Naive thymus-derived CD4-positive, alpha-beta T cell (primary cell): Measurements from ENCODE around the gene TACC2. TPM values are rescaled to one million over a fixed set of nuclear protein-coding genes. Genes with fewer than 3 reads are reported as not detected.

ENCODE experiments used
- ATAC-seq: fragments of 150-1000 bp; cut with Tn5 transposase; 2 replicates; pipeline ENCODE4 v1.10.0; 2021; ENCODE audit warnings: mild to moderate bottlenecking, moderate library complexity
- CTCF ChIA-PET: fragments of 350-600 bp; sonication (Branson Sonifier 250); formaldehyde crosslinking; loops from one replicate; lab custom pipeline; 2021; ENCODE audit warnings: antibody characterized with exemption; lab: Charles Lee
- POLR2A ChIA-PET: fragments of 350-600 bp; sonication (Branson Sonifier 250); formaldehyde crosslinking; loops from one replicate; lab custom pipeline; 2021; ENCODE audit warnings: antibody characterized with exemption, inconsistent platforms; lab: Charles Lee
- DNase-seq, 9 donors: peaks; one replicate each; pipeline versions ENCODE4 v3.0.0 to v3.0.0-alpha.2; 2020 to 2022; ENCODE audit warnings: mixed read lengths in 1 of 9
- H3K27ac ChIP-seq: one replicate; pipeline ENCODE4 v1.7.0; 2013; ENCODE audit warnings: mild to moderate bottlenecking, low read depth, low read length, moderate library complexity
- H3K27me3 ChIP-seq, 2 donors: one replicate each; pipeline ENCODE4 v1.7.0; 2013; ENCODE audit warnings: low read length in 2 of 2, mild to moderate bottlenecking in 2 of 2, moderate library complexity in 2 of 2; ENCODE audit not compliant: control insufficient read depth in 2 of 2, insufficient read depth in 2 of 2
- H3K36me3 ChIP-seq, 3 experiments: 1 replicate in 2 of 3; 2 replicates in 1 of 3; pipeline ENCODE4 v1.7.0; 2013; ENCODE audit warnings: low read length in 3 of 3, mild to moderate bottlenecking in 3 of 3, moderate library complexity in 1 of 3; ENCODE audit not compliant: insufficient read depth in 3 of 3, control insufficient read depth in 2 of 3
- H3K4me1 ChIP-seq, 2 donors: one replicate each; pipeline ENCODE4 v1.7.0; 2013; ENCODE audit warnings: low read length in 2 of 2, mild to moderate bottlenecking in 2 of 2, moderate library complexity in 1 of 2; ENCODE audit not compliant: control insufficient read depth in 2 of 2, insufficient read depth in 2 of 2
- H3K4me3 ChIP-seq: 2 replicates; pipeline ENCODE4 v1.7.0; 2013; ENCODE audit warnings: mild to moderate bottlenecking, low read length
- H3K9me3 ChIP-seq, 3 experiments: 1 replicate in 2 of 3; 2 replicates in 1 of 3; pipeline ENCODE4 v1.7.0; 2013; ENCODE audit warnings: low read length in 3 of 3; ENCODE audit not compliant: control insufficient read depth in 2 of 3
- H3K27ac Mint-ChIP-seq, 9 donors: one replicate each; pipeline ENCODE4 v1.8.0; 2020 to 2022; ENCODE audit warnings: mixed read lengths in 9 of 9, mild to moderate bottlenecking in 8 of 9, moderate library complexity in 5 of 9, inconsistent platforms in 2 of 9
- H3K27me3 Mint-ChIP-seq, 5 donors: one replicate each; pipeline ENCODE4 v1.8.0; 2021 to 2022; ENCODE audit warnings: mixed read lengths in 5 of 5, mild to moderate bottlenecking in 1 of 5
- H3K36me3 Mint-ChIP-seq, 5 donors: one replicate each; pipeline ENCODE4 v1.8.0; 2020 to 2022; ENCODE audit warnings: mixed read lengths in 5 of 5, mild to moderate bottlenecking in 3 of 5, inconsistent platforms in 1 of 5
- H3K4me1 Mint-ChIP-seq, 7 donors: one replicate each; pipeline ENCODE4 v1.8.0; 2020 to 2022; ENCODE audit warnings: mixed read lengths in 7 of 7, mild to moderate bottlenecking in 3 of 7, inconsistent platforms in 1 of 7
- H3K4me3 Mint-ChIP-seq, 10 donors: one replicate each; pipeline ENCODE4 v1.8.0; 2020 to 2022; ENCODE audit warnings: mild to moderate bottlenecking in 10 of 10, mixed read lengths in 10 of 10, moderate library complexity in 6 of 10, inconsistent platforms in 2 of 10
- H3K9me3 Mint-ChIP-seq, 11 donors: one replicate each; pipeline ENCODE4 v1.8.0; 2020 to 2022; ENCODE audit warnings: mixed read lengths in 11 of 11, mild to moderate bottlenecking in 4 of 11, inconsistent platforms in 1 of 11, moderate library complexity in 1 of 11
- intact Hi-C, 2 donors: fragments of 100-400 bp; cut with micrococcal nuclease; formaldehyde crosslinking; loops; one replicate each; pipeline ENCODE4 v1.15.1; 2023
- polyA plus RNA-seq, 2 donors: library from polyadenylated mRNA; unstranded; fragments of 300-500 nt; fragmentation: Illumina TruSeq; gene quantifications; one replicate each; pipeline ENCODE4 v1.2.3, GENCODE V29; 2021
- total RNA-seq, 6 experiments: library from RNA in 5 of 6; stranded (reverse) in 5 of 6; gene quantifications; 1 replicate in 5 of 6; 2 replicates in 1 of 6; pipeline ENCODE4 v1.2.3 and lab custom pipeline; 2021 to 2026

TACC2 gene
- total and polyA plus RNA-seq, 7 experiments from 2014 or later = 0.16 TPM; not detected in 6

GRCh38 chr10:122236690-122237306 lies 247.8 kb downstream of the TACC2 start:
- CTCF ChIA-PET = no interaction called here
- intact Hi-C loops = no loop called here
- H3K4me3 Mint-ChIP-seq = no peak overlapping the region
- H3K27ac ChIP-seq = no peak overlapping the region
- no peak for DNase-seq
- H3K27me3 ChIP-seq = no peaks in the 10 kb centered on the region
- H3K9me3 Mint-ChIP-seq = no peaks in the 10 kb centered on the region
- H3K4me1 Mint-ChIP-seq = no peaks in the 10 kb centered on the region
- no peak overlapping the region for H3K27ac Mint-ChIP-seq
- H3K9me3 ChIP-seq = no peaks in the 10 kb centered on the region
- peaks cover 0 to 19% (median 0%) of the 10 kb centered on the region in 5 donors for H3K27me3 Mint-ChIP-seq
- no peak for ATAC-seq
- H3K4me1 ChIP-seq = no peaks in the 10 kb centered on the region
- no peaks in the 10 kb centered on the region for H3K36me3 Mint-ChIP-seq
- H3K36me3 ChIP-seq = no peaks in the 10 kb centered on the region
- no peak overlapping the region for H3K4me3 ChIP-seq
- POLR2A ChIA-PET = no interaction called here

DNA sequence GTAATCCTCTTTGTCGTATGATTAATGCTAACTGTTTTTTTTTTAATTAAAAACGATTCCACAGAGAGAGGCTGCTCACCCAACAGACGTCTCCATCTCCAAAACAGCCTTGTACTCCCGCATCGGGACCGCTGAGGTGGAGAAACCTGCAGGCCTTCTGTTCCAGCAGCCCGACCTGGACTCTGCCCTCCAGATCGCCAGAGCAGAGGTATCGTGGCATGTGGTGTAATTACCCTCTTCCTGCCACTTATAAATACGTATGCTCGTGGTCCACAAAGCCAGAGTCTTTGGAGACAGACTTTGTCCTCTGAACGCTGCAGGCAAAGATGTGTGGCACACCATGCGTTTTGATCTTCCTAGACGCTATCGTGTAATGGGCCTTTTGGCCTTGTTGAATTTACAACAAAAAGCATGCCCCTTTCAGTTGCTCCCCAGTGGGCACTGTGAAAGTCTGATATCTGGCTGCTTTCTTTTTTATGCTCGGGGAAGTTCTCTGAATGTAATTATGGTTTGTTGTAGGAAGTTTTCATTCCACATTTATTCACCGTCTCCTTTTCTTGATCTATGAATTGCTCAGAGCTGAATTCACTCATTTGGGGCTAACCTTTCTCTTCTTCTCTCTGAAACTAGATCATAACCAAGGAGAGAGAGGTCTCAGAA lies 248.5 kb downstream of the TACC2 start:
- no peak overlapping the region for H3K27ac Mint-ChIP-seq
- Histone ChIP-seq H3K27ac (no peak overlapping the region), H3K4me3 (no peak overlapping the region), H3K9me3 (no peaks in the 10 kb centered on the region), H3K4me1 (no peaks in the 10 kb centered on the region), H3K27me3 (no peaks in the 10 kb centered on the region), H3K36me3 (no peaks in the 10 kb centered on the region)
- intact Hi-C loops = no loop called here
- ChIA-PET POLR2A (no interaction called here), CTCF (no interaction called here)
- H3K4me3 Mint-ChIP-seq = no peak overlapping the region
- ATAC-seq = no peak
- H3K9me3 Mint-ChIP-seq = no peaks in the 10 kb centered on the region
- no peaks in the 10 kb centered on the region for H3K4me1 Mint-ChIP-seq
- peaks cover 0 to 22% (median 0%) of the 10 kb centered on the region in 5 donors for H3K27me3 Mint-ChIP-seq
- H3K36me3 Mint-ChIP-seq = no peaks in the 10 kb centered on the region
- DNase-seq = no peak

GRCh38 chr10:122239578-122240257 lies 250.8 kb downstream of the TACC2 start:
- Mint-ChIP-seq H3K9me3 (no peaks in the 10 kb centered on the region), H3K4me3 (no peak overlapping the region), H3K27ac (no peak overlapping the region), H3K27me3 (peaks cover 0 to 12% (median 0%) of the 10 kb centered on the region in 5 donors), H3K4me1 (no peaks in the 10 kb centered on the region), H3K36me3 (no peaks in the 10 kb centered on the region)
- ChIA-PET POLR2A (interaction anchor here (0.6 kb wide), 1 partner anchor 147 kb away, joined by 3 read pairs; no protein-coding TSS in a partner anchor), CTCF (no interaction called here)
- no peak for ATAC-seq
- Histone ChIP-seq H3K9me3 (no peaks in the 10 kb centered on the region), H3K4me1 (no peaks in the 10 kb centered on the region), H3K27me3 (no peaks in the 10 kb centered on the region), H3K4me3 (no peak overlapping the region), H3K36me3 (no peaks in the 10 kb centered on the region), H3K27ac (no peak overlapping the region)
- intact Hi-C loops = no loop called here
- no peak for DNase-seq

- no peaks in the 10 kb centered on the region for H3K36me3 ChIP-seq
- H3K27ac ChIP-seq = no peak overlapping the region
- peaks cover 0 to 12% (median 0%) of the 10 kb centered on the region in 5 donors for H3K27me3 Mint-ChIP-seq
- no peaks in the 10 kb centered on the region for H3K36me3 Mint-ChIP-seq
- H3K9me3 ChIP-seq = no peaks in the 10 kb centered on the region
- H3K9me3 Mint-ChIP-seq = no peaks in the 10 kb centered on the region
- H3K27me3 ChIP-seq = no peaks in the 10 kb centered on the region
- intact Hi-C loops = no loop called here
- H3K4me3 Mint-ChIP-seq = no peak overlapping the region
- no peaks in the 10 kb centered on the region for H3K4me1 Mint-ChIP-seq
- ChIA-PET CTCF (no interaction called here), POLR2A (no interaction called here)
- H3K27ac Mint-ChIP-seq = no peak overlapping the region
- H3K4me1 ChIP-seq = no peaks in the 10 kb centered on the region
- DNase-seq (no peak), ATAC-seq (no peak)
- H3K4me3 ChIP-seq = no peak overlapping the region
Measured at GRCh38 chr10:122240401-122240800, 251.4 kb downstream of the TACC2 start.

GRCh38 chr10:122241836-122242235 lies 252.9 kb downstream of the TACC2 start:
- ChIA-PET POLR2A (no interaction called here), CTCF (no interaction called here)
- Mint-ChIP-seq H3K4me3 (no peak overlapping the region), H3K9me3 (no peaks in the 10 kb centered on the region), H3K36me3 (no peaks in the 10 kb centered on the region), H3K4me1 (no peaks in the 10 kb centered on the region), H3K27me3 (peaks cover 0 to 12% (median 0%) of the 10 kb centered on the region in 5 donors), H3K27ac (no peak overlapping the region)
- Histone ChIP-seq H3K27ac (no peak overlapping the region), H3K36me3 (no peaks in the 10 kb centered on the region), H3K9me3 (no peaks in the 10 kb centered on the region), H3K27me3 (no peaks in the 10 kb centered on the region), H3K4me1 (no peaks in the 10 kb centered on the region), H3K4me3 (no peak overlapping the region)
- ATAC-seq = no peak
- intact Hi-C loops = no loop called here
- DNase-seq = no peak

DNA sequence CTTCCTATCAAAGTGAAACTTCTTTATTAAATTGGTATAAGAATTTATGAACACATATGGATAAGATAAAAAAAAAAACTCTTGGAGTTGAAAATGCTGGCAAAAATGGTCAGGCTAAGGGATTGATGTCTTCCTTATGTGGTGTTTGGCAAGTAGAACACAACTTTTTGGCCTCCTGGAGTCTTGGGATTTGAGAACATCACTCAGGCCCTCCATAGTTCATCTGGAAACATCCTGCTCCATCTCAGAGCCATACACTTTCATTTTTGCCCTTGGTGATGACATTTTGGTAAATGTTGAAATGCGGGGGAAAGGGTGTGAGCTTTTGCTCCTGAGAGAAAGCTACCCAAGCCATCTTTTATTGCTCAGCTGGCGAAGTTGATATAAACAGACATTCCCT lies 254.6 kb downstream of the TACC2 start:
- CTCF ChIA-PET = no interaction called here
- Histone ChIP-seq H3K4me1 (no peaks in the 10 kb centered on the region), H3K4me3 (no peak overlapping the region), H3K36me3 (no peaks in the 10 kb centered on the region), H3K27ac (no peak overlapping the region), H3K9me3 (no peaks in the 10 kb centered on the region), H3K27me3 (no peaks in the 10 kb centered on the region)
- Mint-ChIP-seq H3K4me3 (no peak overlapping the region), H3K27me3 (peaks cover 0 to 16% (median 3%) of the 10 kb centered on the region in 5 donors), H3K27ac (no peak overlapping the region), H3K4me1 (no peaks in the 10 kb centered on the region), H3K36me3 (no peaks in the 10 kb centered on the region), H3K9me3 (peaks cover 0 to 1% (median 0%) of the 10 kb centered on the region in 11 donors)
- intact Hi-C loops = no loop called here
- no peak for DNase-seq
- ATAC-seq = no peak
- POLR2A ChIA-PET = no interaction called here
